Activated naive CD4-positive, alpha-beta T cell treated with anti-CD3 and anti-CD28 coated beads, Interleukin-2, amount 50 U/mL, for 72 hours (primary cell): ENCODE measurements around the gene DDX56. TPM values are rescaled to one million over a fixed set of nuclear protein-coding genes. Genes with fewer than 3 reads are reported as not detected.

ENCODE experiments used
- ATAC-seq, 2 donors: fragments of 150-1000 bp; cut with Tn5 transposase; 2 replicates each; pipeline ENCODE4 v1.10.0; 2021; ENCODE audit warnings: mild to moderate bottlenecking in 2 of 2, moderate library complexity in 2 of 2
- DNase-seq, 2 donors: peaks; one replicate each; pipeline ENCODE4 v3.0.0; 2021 to 2022; ENCODE audit warnings: low spot score in 2 of 2
- H3K27ac Mint-ChIP-seq, 2 donors: one replicate each; pipeline ENCODE4 v1.8.0; 2022; ENCODE audit warnings: mild to moderate bottlenecking in 2 of 2, mixed read lengths in 2 of 2
- H3K36me3 Mint-ChIP-seq, 2 donors: one replicate each; pipeline ENCODE4 v1.8.0; 2022; ENCODE audit warnings: mixed read lengths in 2 of 2
- H3K9me3 Mint-ChIP-seq, 2 donors: one replicate each; pipeline ENCODE4 v1.8.0; 2022; ENCODE audit warnings: mixed read lengths in 2 of 2
- total RNA-seq, 2 donors: library from RNA; stranded (reverse); gene quantifications; one replicate each; pipeline ENCODE4 v1.2.3, GENCODE V29; 2022

The DDX56 gene
- total RNA-seq = 10 to 100 TPM; 83.4 to 92.7 TPM

GRCh38 chr7:44573464-44574286, at the start of gene DDX56:
Gene DDX56 (minus strand): TSS chr7:44573908. CDS start chr7:44573895, 13 bp downstream.
- peak; percentile 89 to 93 for DNase-seq

GRCh38 chr7:44622342-44623151, 48.8 kb upstream of the DDX56 start:
- Mint-ChIP-seq H3K9me3 (peaks cover 0 to 4% of the 10 kb centered on the region in 2 donors), H3K27ac (peak overlapping the region; percentile 82 to 97), H3K36me3 (peaks cover 0 to 39% of the 10 kb centered on the region in 2 donors)
- ATAC-seq (peak; percentile 91 to 92), DNase-seq (peak in 1 of 2 donors; percentile 51)

More at GRCh38 chr7:44573464-44574286, at the start of gene DDX56:
- Mint-ChIP-seq H3K36me3 (peaks cover 43 to 72% of the 10 kb centered on the region in 2 donors), H3K27ac (peak within 1 kb of the TSS; percentile 99), H3K9me3 (no peaks in the 10 kb centered on the region)
- peak; percentile 97 to 98 for ATAC-seq

GRCh38 chr7:44621750-44622103, 48.0 kb upstream of the DDX56 start:
- no peak for DNase-seq
- Mint-ChIP-seq H3K27ac (peak overlapping the region; percentile 82 to 97), H3K36me3 (peaks cover 0 to 39% of the 10 kb centered on the region in 2 donors), H3K9me3 (peaks cover 0 to 4% of the 10 kb centered on the region in 2 donors)
- ATAC-seq = no peak

- no peak for ATAC-seq
- H3K36me3 Mint-ChIP-seq = peaks cover 0 to 39% of the 10 kb centered on the region in 2 donors
Measured at GRCh38 chr7:44621034-44621749, 47.5 kb upstream of the DDX56 start.

GRCh38 chr7:44618753-44619152, 45.0 kb upstream of the DDX56 start:
- Mint-ChIP-seq H3K27ac (peak overlapping the region; percentile 89 to 99), H3K36me3 (peaks cover 0 to 33% of the 10 kb centered on the region in 2 donors), H3K9me3 (peaks cover 0 to 4% of the 10 kb centered on the region in 2 donors)
- ATAC-seq (no peak), DNase-seq (no peak)

More at GRCh38 chr7:44621034-44621749, 47.5 kb upstream of the DDX56 start:
- peaks cover 0 to 4% of the 10 kb centered on the region in 2 donors for H3K9me3 Mint-ChIP-seq
- peak overlapping the region; percentile 75 to 82 for H3K27ac Mint-ChIP-seq
- no peak for DNase-seq

GRCh38 chr7:44618045-44618444, 44.3 kb upstream of the DDX56 start:
- H3K36me3 Mint-ChIP-seq = peaks cover 0 to 31% of the 10 kb centered on the region in 2 donors
- ATAC-seq (no peak), DNase-seq (no peak)
- H3K9me3 Mint-ChIP-seq = peaks cover 0 to 4% of the 10 kb centered on the region in 2 donors
- peak overlapping the region; percentile 89 to 99 for H3K27ac Mint-ChIP-seq

- DNase-seq (no peak), ATAC-seq (peak; percentile 86 to 92)
- Mint-ChIP-seq H3K9me3 (peaks cover 0 to 4% of the 10 kb centered on the region in 2 donors), H3K36me3 (peaks cover 0 to 28% of the 10 kb centered on the region in 2 donors), H3K27ac (peak overlapping the region; percentile 89 to 99)
Measured at GRCh38 chr7:44617225-44617890, 43.6 kb upstream of the DDX56 start.

- H3K27ac Mint-ChIP-seq = peak overlapping the region in 1 of 2 donors; percentile 89
- DNase-seq (no peak), ATAC-seq (no peak)
- peaks cover 0 to 23% of the 10 kb centered on the region in 2 donors for H3K36me3 Mint-ChIP-seq
- H3K9me3 Mint-ChIP-seq = peaks cover 0 to 4% of the 10 kb centered on the region in 2 donors
Measured at GRCh38 chr7:44616545-44616944, 42.8 kb upstream of the DDX56 start.

- H3K9me3 Mint-ChIP-seq = no peaks in the 10 kb centered on the region
- no peak for ATAC-seq
- DNase-seq = no peak
- peaks cover 0 to 16% of the 10 kb centered on the region in 2 donors for H3K36me3 Mint-ChIP-seq
- H3K27ac Mint-ChIP-seq = peak overlapping the region in 1 of 2 donors; percentile 26
Measured at GRCh38 chr7:44615793-44616192, 42.1 kb upstream of the DDX56 start.

- Mint-ChIP-seq H3K36me3 (peaks cover 0 to 15% of the 10 kb centered on the region in 2 donors), H3K27ac (peak overlapping the region; percentile 26 to 85), H3K9me3 (no peaks in the 10 kb centered on the region)
- ATAC-seq (no peak), DNase-seq (no peak)
Measured at GRCh38 chr7:44615149-44615611, 41.5 kb upstream of the DDX56 start.

- DNase-seq = no peak
- Mint-ChIP-seq H3K9me3 (no peaks in the 10 kb centered on the region), H3K27ac (no peak overlapping the region), H3K36me3 (peaks cover 7 to 16% of the 10 kb centered on the region in 2 donors)
- no peak for ATAC-seq
Measured at GRCh38 chr7:44609829-44610228, 36.1 kb upstream of the DDX56 start.

GRCh38 chr7:44608916-44609648, 35.4 kb upstream of the DDX56 start:
- H3K36me3 Mint-ChIP-seq = peaks cover 7 to 16% of the 10 kb centered on the region in 2 donors
- H3K27ac Mint-ChIP-seq = no peak overlapping the region
- DNase-seq = no peak
- no peaks in the 10 kb centered on the region for H3K9me3 Mint-ChIP-seq
- ATAC-seq = no peak

GRCh38 chr7:44607141-44608068, 33.7 kb upstream of the DDX56 start:
- peaks cover 7 to 16% of the 10 kb centered on the region in 2 donors for H3K36me3 Mint-ChIP-seq
- DNase-seq (no peak), ATAC-seq (no peak)
- H3K9me3 Mint-ChIP-seq = no peaks in the 10 kb centered on the region
- peak overlapping the region; percentile 88 to 91 for H3K27ac Mint-ChIP-seq

- peak within 1 kb of the TSS; percentile 91 to 99 for H3K27ac Mint-ChIP-seq
- DNase-seq (peak; percentile 99 to 100), ATAC-seq (peak; percentile 96 to 97)
- peaks cover 7 to 16% of the 10 kb centered on the region in 2 donors for H3K36me3 Mint-ChIP-seq
- no peaks in the 10 kb centered on the region for H3K9me3 Mint-ChIP-seq
Measured at GRCh38 chr7:44606341-44607140, 32.8 kb upstream of the DDX56 start, which contains the start of gene OGDH. Gene OGDH (plus strand): TSS chr7:44606627. CDS start chr7:44624344, 17,717 bp downstream.
